HT1080 (cell line): Measurements from ENCODE around the gene ASCC1. TPM values are rescaled to one million over a fixed set of nuclear protein-coding genes. Genes with fewer than 3 reads are reported as not detected.

Experiments used
- DNase-seq: peaks from one replicate; pipeline ENCODE4 v3.0.0-alpha.2; 2015; ENCODE audit warnings: low read depth
- polyA plus RNA-seq, 2 experiments: library from polyadenylated mRNA; depleted of rRNA; stranded (reverse); fragments of >200 nt; gene quantifications; 2 replicates each; pipeline ENCODE4 v1.2.3, GENCODE V29; 2015
- total RNA-seq: library from RNA; depleted of rRNA; stranded (reverse); fragments of >200 nt; shearing (Covaris generic); gene quantifications from 2 replicates; pipeline ENCODE4 v1.2.3, GENCODE V29; 2014; rRNA removed

ASCC1 gene, protein sequence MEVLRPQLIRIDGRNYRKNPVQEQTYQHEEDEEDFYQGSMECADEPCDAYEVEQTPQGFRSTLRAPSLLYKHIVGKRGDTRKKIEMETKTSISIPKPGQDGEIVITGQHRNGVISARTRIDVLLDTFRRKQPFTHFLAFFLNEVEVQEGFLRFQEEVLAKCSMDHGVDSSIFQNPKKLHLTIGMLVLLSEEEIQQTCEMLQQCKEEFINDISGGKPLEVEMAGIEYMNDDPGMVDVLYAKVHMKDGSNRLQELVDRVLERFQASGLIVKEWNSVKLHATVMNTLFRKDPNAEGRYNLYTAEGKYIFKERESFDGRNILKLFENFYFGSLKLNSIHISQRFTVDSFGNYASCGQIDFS
- total RNA-seq, result 17.4 and 24.3 TPM in 2 replicates
- 26.4 and 28.3 TPM in 2 replicates for polyA plus RNA-seq (2015; cell fraction: cytosol; rRNA removed)
- 35.2 and 46.8 TPM in 2 replicates for polyA plus RNA-seq (2015; cell fraction: nucleus; rRNA removed)

DNA sequence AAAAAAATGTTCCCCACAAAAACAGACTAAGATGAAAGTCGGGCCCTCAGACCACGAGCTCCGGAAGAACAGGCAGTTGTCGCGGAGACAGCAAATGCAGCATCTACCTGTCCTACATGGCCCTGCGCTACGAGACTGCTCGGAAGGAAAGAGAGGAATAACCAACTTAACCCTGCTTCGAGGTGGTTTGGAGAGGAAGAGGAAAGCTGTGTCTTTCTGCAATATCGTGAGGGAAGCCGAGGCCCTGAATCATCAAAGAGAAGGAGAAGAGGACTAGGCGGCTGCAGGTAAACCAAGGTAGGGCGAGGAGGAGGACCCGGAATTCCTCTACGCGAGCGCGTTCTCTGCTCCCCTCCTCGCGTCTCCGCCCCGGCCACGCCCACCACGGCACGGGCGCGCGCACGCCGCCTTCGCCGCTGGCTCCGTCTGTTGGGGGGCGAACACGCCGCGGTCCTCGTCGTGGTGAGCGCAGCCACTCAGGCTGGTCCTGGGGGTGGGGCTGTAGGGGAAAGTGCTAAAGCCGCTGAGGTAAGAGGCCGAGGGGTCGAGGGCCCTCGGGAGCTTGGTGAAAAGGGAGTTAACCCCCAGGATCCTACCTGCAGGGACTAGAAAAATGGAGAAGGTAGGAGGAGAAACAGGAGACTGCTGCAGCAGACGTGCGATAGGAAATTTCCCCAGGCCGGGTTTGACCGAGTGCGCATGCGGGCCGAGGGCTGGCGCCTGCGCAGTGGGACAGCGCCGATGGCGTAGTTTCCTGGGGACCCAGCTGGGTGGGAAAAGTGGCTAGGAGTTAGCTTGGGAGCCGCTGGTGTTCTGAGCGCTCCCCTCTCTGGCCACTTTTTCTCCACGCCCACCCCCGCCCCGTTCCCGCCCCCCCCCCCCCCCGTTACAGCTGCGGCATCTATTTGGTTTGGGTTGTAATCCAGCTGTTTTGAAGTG is at the start of gene ASCC1, which contains the start of gene ANAPC16:
ASCC1 (minus strand) TSS at position 666 of the 939 bp plus-strand sequence. CDS start 2,978 bp downstream, outside the sequence.
ANAPC16 (plus strand) TSS at position 402 of the 939 bp plus-strand sequence. CDS start 7,903 bp downstream, outside the sequence.
- DNase-seq, result peak; percentile 89

DNA sequence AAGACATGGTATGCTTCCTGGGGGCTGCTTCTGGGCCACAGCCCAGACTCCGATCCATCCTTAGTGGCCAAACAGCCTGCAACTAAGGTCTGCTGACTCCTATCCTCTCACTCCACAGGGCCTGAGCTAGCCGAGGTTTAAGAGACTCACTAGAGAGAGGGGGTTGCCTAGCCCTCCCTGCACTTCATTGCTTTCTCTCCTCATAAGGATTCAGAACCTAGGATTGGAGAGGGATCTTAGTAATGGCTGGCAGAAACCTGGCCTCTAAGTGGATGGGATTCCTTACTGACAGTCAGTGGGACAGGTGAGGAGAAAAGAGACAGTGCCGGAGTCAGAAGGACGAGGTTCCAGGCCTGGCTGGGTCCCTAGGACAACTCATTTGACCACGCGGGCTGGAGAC is 49.4 kb upstream of the ASCC1 start:
- DNase-seq, result no peak

DNA sequence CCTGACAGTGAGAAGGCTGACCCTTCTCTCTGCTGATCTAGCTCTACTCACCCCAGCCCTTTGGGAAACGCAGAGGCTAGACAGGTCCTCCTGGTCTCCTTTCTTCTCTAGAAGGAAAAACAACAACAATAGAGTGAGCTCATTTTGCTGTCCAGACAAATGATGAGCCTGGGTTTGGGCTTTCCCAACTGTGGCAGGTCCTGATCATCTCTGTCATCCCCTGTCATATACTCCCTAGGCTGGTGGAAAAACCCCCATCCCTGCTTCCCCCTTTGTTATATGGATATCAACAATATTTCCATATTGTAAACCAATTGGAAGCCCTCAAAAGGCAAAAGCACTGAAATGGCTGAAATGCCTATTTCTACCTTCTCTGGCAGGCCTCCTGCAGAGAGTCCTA is 48.5 kb upstream of the ASCC1 start:
- DNase-seq, result no peak

DNA sequence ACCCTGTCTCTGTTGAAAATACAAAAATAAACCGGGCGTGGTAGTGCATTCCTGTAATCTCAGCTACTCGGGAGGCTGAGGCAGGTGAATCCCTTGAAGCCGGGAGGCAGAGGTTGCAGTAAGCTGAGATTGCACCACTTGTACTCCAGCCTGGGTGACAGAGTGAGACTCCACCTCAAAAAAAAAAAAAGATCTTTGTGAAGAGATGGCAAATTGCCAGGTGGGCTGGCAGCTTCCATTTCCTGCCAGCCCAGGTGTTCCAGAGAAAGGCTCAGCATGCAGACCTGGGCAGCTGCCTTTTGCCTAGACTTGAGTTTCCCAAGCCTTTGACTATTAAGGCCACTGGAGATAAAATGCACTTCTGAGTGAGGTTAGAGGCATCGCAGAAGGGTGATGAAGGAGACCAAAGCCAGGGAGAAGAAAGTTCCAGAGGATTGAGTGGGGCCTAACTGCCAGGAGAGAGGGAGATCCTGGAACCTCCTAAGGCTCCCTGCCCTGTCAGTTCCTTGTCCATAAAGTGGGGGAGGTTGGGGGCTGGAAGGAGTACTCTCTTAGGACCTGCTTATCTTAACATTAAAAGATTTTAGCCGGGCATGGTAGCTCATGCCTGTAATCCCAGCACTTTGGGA is 47.7 kb upstream of the ASCC1 start:
- peak; percentile 48 for DNase-seq

DNA sequence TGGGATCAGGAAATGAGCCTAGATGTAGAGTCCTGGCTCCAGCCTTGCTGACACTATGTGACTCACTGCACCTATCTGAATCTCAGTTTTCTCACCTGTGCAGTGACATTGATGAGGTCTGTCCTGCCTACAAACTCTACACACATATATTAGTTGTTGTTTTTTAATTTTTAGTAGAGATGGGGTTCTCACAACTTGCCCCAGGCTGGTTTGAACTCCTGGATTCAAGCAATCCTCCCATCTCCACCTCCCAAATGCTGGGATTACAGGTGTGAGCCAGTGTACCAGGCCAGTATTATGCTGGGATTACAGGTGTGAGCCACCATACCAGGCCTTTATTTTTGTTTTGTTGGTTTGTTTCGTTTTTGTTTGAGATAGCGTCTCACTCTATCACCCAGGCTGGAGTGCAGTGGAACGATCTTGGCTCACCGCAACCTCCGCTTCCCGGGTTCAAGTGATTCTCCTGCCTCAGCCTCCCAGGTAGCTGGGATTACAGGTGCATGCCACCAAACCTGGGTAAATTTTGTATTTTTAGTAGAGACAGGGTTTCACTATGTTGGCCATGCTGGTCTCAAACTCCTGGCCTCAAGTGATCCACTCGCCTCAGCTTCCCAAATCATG is 45.8 kb upstream of the ASCC1 start:
- DNase-seq, result no peak

DNA sequence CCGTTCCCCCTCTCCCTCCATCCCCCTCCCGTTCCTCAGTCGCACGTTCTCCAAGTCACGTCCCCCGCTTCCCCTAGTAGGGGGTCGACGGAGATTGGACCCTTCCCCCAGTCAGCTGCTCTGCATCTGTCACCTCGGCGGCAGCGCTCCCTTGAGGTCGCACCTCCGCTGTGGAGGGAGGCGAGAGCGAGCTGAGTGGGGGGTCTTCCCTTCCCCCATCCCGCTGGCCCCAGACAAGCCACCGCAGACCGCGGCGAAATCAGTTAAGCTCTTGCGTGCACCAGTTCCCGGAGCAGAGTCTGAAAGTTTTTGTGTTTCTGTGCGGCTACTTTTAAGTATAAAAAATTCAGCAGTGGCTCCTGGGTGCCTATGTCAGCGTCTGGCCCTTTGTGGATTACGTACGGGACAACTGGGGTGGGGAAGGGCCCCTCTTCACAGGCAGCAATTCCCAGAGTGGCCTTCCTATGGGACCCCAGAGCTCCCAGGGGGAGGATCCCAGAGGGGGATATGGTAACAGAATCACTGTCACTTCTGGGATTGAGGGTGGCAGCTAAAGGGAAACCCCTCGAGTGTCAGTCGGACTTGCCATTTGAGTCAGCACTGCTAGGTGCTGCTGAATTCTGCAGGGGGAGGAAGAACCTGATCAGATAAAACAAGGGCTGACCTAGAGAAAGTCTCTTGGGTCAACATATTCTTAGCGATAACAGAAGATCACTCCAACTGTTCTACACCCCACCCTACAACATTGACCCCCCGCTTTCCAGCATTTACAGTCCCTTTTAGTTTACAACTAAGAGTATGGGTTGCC is 45.1 kb upstream of the ASCC1 start:
- DNase-seq, result no peak

DNA sequence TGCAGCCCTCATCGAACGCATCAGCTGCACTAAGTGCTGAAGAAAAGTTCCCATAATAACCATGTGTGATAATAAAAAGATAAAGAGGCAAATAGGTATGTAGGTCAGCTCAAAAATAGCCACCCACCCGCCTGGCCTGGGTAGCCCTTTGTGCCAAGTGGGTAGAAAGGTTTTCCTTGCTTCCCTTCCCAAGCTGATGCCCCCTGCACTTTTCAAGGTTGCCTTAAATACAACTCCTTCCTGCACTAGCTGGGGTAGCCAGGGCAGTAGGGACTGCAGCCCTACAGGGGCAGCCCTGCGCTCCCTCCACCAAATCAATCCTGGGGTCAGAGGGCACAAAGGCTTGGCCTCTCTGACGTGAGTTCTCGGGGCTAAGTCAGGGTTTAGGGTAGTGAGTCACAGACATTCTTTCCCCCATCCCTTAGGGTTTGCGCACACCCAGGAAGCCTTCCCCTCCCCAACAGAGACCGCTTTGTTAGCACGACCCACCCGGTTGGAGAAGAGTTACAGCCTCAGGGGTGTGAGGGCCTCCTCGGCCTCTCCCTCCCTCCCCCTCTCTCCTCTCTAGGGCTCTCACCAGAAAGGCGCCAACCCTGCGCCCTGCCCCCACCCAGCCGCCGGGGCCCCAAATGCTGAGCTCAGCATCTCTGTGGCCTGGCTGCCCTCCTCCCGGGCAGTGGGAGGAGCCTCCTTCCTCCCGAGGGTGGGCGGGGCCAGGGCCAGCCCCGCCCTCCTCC is 44.3 kb upstream of the ASCC1 start:
- DNase-seq, result peak; percentile 48

DNA sequence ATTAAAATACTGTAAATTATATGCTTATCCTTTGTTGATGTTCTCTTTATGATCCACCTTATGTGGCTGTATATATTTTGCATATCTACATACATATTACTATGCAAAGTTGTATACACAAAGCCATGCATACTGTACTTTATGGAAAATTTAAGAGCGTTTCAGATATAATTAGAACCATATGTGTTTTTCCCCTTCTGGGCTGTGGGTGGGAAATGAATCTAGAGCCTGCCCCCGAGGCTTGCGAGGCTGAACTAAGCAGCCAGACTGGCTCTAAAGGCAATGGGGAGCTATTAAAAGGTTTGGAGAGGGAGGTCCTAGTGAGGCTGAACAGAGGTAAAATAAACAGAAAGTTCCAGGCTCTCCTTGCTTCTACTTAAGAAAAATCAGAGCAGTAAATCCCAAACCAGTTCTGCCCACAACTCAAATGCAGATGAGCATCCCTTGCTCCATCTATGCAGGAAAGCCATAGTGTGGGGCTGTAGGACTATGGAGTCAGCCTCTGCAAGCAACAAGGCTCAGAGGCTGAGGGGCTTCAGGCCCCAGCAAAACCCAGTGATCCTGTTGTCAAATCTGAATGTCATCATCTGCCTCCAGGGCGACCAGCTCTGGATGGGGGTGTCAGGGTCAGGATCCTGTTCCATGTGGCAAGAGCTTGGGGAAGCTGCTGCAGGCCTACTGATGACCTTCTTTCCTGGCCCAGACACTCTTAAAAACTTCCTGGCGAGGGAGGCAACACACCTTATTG is 43.6 kb upstream of the ASCC1 start:
- no peak for DNase-seq

DNA sequence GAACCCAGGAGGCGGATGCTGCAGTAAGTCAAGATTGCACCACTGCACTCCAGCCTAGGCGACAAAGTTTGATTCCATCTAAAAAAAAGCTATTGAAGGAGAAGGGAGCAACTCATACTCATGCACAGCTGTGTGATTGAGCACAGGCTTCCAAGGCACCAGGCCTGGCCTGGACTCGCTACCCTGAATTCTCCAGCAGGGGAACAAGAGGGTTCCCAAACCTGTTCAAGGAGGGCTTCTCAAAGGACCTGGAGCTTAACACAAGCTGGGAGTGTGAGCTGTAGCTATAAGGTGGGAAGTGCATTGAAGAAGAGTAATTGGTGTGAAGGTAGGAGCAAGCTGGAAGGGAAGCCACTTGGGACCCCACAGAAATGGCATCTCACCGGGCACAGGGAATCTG is 42.5 kb upstream of the ASCC1 start:
- no peak for DNase-seq

DNA sequence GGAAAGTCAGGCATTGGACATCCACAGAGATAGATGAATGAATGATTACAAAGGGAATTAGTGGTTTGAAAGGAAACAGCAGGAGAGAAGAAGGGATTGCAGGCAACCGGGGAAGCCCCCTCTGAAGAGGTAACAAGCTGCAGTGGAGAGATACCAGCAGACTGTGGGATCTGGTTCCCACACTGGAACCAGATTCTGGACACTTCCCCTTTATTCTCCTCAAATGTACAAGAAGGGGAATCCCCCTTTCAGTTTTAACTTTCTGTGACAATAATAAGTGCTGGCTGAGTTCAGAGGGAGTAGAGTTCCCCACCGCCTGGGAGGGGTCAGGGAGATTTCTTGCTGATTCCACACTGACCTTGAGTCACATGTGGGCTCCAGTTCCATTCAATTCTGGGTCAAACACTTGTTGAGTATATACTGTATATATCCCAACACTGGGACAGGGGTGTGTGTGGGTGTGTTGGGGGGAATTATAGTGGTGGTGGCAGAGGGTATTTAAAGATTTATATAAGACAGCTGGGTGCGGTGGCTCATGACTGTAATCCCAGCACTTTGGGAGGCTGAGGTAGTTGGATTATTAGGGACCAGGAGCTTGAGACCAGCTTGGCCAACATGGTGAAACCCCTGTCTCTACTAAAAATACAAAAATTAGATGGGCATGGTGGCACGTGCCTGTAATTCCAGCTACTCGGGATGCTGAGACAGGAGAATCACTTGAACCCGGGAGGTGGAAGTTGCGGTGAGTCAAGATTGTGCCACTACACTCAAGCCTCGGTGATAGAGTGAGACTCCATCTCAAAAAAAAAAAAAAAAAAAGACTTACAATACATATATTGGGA is 41.2 kb upstream of the ASCC1 start:
- DNase-seq, result no peak

DNA sequence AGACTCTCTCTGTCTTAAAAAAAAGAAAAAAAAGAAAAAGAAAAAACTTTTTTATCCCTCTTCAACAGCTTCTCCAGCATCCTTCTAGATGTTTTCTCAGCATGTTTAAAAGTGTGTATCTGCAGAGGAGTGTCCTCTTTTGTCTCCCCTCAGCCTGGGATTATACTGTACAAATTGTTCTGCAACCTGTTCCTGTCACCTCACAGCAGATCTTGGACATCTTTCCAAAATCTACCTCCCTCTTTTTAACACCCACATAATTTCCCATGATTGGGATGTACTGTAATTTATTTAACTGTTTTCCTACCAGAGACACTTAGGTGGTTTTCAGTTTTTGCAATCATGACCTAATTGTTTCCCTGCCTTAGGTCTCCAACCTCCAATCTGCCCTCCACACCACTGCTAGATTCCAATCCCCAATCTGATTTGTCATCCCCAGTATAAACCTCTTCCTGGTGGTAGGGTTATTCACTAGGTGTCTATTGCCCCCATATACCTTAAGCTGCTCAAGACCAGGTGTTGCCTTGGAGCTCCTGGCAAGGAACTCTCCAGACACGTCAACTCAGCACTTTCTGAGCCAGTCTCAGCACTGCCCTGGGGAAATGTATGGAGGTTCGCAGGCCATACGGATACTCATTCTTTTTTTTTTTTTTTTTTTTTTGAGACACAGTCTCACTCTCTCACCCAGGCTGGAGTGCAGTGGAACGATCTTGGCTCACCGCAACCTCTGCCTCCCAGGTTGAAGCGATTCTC is 40.1 kb upstream of the ASCC1 start:
- no peak for DNase-seq

DNA sequence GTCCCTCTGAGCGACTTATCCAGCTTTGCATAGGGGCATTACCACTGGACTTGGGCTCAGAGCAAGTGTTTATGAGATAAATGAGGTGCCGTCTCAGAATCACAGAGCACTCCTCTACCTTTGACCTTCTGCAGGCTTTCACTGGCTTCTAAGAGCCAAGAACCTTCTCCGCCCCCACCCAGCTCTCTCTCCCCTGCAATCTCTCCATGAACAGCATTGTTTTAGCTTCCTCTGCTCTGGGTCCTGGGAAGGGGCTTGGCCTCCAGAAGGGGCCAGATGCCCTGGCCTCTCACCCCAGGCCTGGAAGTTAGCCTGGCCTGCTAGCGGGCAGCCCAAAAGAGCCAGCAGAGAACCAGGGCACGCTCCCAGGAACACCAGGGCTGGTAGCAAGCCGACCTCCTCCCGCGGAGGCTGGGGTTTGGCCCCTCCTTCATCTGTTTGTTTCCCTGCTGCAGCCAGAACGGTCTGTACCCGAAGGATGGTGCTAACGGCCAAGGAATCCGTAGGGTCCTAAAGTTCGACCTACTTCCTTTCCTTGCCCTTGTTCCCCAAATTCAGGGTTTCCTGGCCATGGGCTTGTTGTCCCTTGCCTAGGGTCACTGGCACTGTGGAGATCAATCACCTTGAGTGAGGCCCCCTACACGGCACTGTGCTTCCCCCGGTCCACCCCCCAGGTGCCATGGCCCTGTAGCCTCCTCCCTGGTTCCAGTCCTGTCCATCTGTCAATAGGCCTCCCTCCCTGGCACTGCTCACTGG is 38.9 kb upstream of the ASCC1 start:
- DNase-seq, result no peak

DNA sequence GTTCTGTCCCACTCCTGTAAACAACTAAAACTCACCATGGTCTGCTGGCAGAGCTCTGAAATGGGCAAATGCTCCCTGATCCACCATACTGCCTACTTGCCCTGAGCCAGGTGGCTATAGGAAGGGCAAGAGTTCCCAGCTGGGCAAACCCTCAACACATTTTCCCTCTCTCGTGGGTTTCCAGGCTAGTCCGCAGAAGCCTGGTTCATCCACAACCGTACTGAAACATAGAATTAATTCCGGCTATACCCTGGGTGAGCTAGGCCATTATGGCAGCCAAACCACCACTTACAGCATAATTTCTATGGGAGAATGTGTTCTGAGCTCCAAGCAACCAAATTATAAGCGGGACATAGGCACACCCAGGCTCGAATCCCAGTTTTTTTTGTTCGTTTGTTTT is 37.5 kb upstream of the ASCC1 start:
- DNase-seq, result no peak

DNA sequence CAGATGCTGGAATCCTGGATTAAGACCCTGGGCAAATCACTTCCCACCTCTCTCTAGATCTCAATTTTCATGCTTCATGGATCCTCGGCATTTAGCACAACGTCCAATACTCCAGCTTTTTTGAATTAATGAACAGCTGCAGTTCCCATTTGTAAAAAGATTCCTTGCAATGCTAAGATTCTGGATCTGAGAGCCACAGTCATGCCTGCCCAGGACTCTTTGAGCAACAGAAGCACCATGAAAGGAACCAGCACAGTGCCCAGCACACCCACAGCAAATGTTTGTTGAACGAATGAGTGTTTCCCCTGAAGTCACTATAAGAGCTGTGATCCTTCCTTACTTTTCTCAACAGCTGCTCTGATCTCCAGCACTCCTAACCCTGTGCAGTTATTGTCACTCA is 36.9 kb upstream of the ASCC1 start:
- no peak for DNase-seq

DNA sequence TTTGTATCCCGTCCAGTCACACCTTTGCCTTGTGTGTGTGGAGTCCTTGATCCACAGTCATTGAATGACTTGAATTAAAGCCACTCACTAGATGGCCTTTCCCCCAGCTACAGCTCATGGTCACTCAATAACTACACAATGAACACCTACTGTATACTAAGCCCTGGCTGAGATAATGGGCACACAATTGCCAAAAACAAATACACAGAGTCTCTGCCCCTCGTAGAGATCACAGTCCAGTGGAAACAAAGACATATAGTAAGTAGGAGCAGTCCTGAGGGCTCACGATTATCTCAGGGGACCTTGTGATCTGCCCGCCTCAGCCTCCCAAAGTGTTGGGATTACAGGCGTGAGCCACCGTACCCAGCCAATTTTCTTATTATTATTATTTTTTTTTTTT is 35.6 kb upstream of the ASCC1 start:
- no peak for DNase-seq

DNA sequence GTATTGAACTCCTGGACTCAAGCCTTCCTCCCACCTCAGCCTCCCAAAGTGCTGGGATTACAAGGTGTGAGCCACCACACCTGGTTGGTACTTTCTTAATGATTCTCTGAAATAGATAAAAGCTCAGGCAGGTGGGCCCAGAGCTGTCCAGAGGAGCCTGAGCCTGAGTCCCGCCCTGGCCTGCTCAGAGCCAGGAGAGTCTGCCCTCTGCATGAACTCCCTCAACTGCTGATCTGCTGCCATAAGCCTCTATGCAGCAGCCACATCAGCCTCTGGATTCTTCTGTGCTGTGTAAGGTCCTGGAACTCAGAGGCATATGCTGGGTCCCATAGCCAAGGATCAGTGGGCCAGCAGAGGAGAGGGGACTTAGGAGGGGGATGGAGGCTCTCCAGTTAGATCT is 34.6 kb upstream of the ASCC1 start:
- no peak for DNase-seq
